CD14-positive monocyte (primary cell): ENCODE data around the gene ACSF2. TPM values are rescaled to one million over a fixed set of nuclear protein-coding genes. Genes with fewer than 3 reads are reported as not detected.
A peak's percentile ranks its signal among the peaks of the same experiment; 100 is the strongest.

Experiments used
- DNase-seq, 3 donors: peaks; one replicate each; pipeline ENCODE4 v3.0.0-alpha.2; 2011 to 2022
- H2AFZ ChIP-seq: 2 replicates; pipeline ENCODE4 v1.6.0; 2012; ENCODE audit warnings: mild to moderate bottlenecking, low read depth, low read length, inconsistent platforms; ENCODE audit not compliant: insufficient read depth, poor library complexity, severe bottlenecking
- H3K27ac ChIP-seq, 2 donors: 1 replicate in 1 of 2; 2 replicates in 1 of 2; pipeline ENCODE4 v1.5.1; 2012 to 2013; ENCODE audit warnings: low read length in 2 of 2, control low read depth in 1 of 2, inconsistent platforms in 1 of 2, low read depth in 1 of 2, mild to moderate bottlenecking in 1 of 2
- H3K27me3 ChIP-seq, 2 donors: one replicate each; pipeline versions ENCODE4 v1.6.0 to v1.6.1; 2011 to 2013; ENCODE audit warnings: low read length in 2 of 2; ENCODE audit not compliant: control insufficient read depth in 2 of 2, insufficient read depth in 2 of 2
- H3K36me3 ChIP-seq, 2 donors: replicated peaks in 1 of 2; 1 replicate in 1 of 2; 2 replicates in 1 of 2; pipeline versions ENCODE4 v1.5.1 to v1.6.1; 2012 to 2013; ENCODE audit warnings: low read length in 2 of 2, control low read depth in 1 of 2, inconsistent platforms in 1 of 2, mild to moderate bottlenecking in 1 of 2; ENCODE audit not compliant: insufficient read depth in 2 of 2, control insufficient read depth in 1 of 2
- H3K4me1 ChIP-seq, 2 donors: 1 replicate in 1 of 2; 2 replicates in 1 of 2; pipeline versions ENCODE4 v1.5.1 to v1.6.1; 2012 to 2013; ENCODE audit warnings: low read length in 2 of 2, control low read depth in 1 of 2, inconsistent platforms in 1 of 2, mild to moderate bottlenecking in 1 of 2, moderate library complexity in 1 of 2; ENCODE audit not compliant: insufficient read depth in 2 of 2, control insufficient read depth in 1 of 2
- H3K4me2 ChIP-seq: replicated peaks from 2 replicates; pipeline ENCODE3; 2012; ENCODE audit warnings: low read length, moderate library complexity, mild to moderate bottlenecking; ENCODE audit not compliant: poor library complexity, severe bottlenecking; ENCODE audit errors: extremely low read depth
- H3K4me3 ChIP-seq, 3 experiments: fragments of 200-600 bp in 1 of 3; sonication (generic) in 1 of 3; replicated peaks in 1 of 3; 1 replicate in 2 of 3; 2 replicates in 1 of 3; pipeline ENCODE4 v1.5.1; 2011 to 2013; ENCODE audit warnings: low read length in 3 of 3, mild to moderate bottlenecking in 3 of 3, control low read depth in 2 of 3, low read depth in 2 of 3, inconsistent platforms in 1 of 3, moderate library complexity in 1 of 3
- H3K79me2 ChIP-seq: 2 replicates; pipeline ENCODE4 v1.6.0; 2012; ENCODE audit warnings: mild to moderate bottlenecking, control low read depth, inconsistent platforms, low read length, moderate library complexity; ENCODE audit not compliant: insufficient read depth
- H3K9ac ChIP-seq: 2 replicates; pipeline ENCODE4 v1.6.0; 2017; ENCODE audit warnings: low read length, mild to moderate bottlenecking; ENCODE audit not compliant: insufficient read depth, poor library complexity, severe bottlenecking
- H3K9me3 ChIP-seq, 2 donors: replicated peaks in 1 of 2; 1 replicate in 1 of 2; 2 replicates in 1 of 2; pipeline versions ENCODE4 v1.5.1 to v1.6.1; 2012 to 2013; ENCODE audit warnings: low read length in 2 of 2, control low read depth in 1 of 2; ENCODE audit not compliant: control insufficient read depth in 1 of 2, insufficient read depth in 1 of 2
- H4K20me1 ChIP-seq: 2 replicates; pipeline ENCODE4 v1.6.0; 2012; ENCODE audit warnings: mild to moderate bottlenecking, low read length, control low read depth, moderate library complexity; ENCODE audit not compliant: insufficient read depth
- H3K27ac Mint-ChIP-seq, 7 donors: one replicate each; pipeline ENCODE4 v1.8.0; 2020; ENCODE audit warnings: mild to moderate bottlenecking in 7 of 7, mixed read lengths in 7 of 7, moderate library complexity in 6 of 7, inconsistent platforms in 2 of 7
- H3K27me3 Mint-ChIP-seq, 3 donors: one replicate each; pipeline ENCODE4 v1.8.0; 2021 to 2022; ENCODE audit warnings: low read depth in 3 of 3, mild to moderate bottlenecking in 3 of 3, mixed read lengths in 3 of 3, moderate library complexity in 3 of 3, inconsistent platforms in 1 of 3
- H3K36me3 Mint-ChIP-seq, 2 donors: one replicate each; pipeline ENCODE4 v1.8.0; 2020; ENCODE audit warnings: mixed read lengths in 2 of 2, inconsistent platforms in 1 of 2, mild to moderate bottlenecking in 1 of 2
- H3K4me1 Mint-ChIP-seq: one replicate; pipeline ENCODE4 v1.8.0; 2020; ENCODE audit warnings: mild to moderate bottlenecking, mixed read lengths
- H3K4me3 Mint-ChIP-seq, 2 donors: one replicate each; pipeline ENCODE4 v1.8.0; 2020; ENCODE audit warnings: mild to moderate bottlenecking in 2 of 2, mixed read lengths in 2 of 2, moderate library complexity in 1 of 2
- H3K9me3 Mint-ChIP-seq, 7 donors: one replicate each; pipeline ENCODE4 v1.8.0; 2020 to 2022; ENCODE audit warnings: mixed read lengths in 7 of 7, mild to moderate bottlenecking in 6 of 7, moderate library complexity in 6 of 7, inconsistent platforms in 2 of 7
- CTCF ChIP-seq: fragments of 200-600 bp; IDR thresholded peaks from one replicate; pipeline ENCODE4 v1.8.0; 2022; ENCODE audit warnings: antibody characterized with exemption, mild to moderate bottlenecking
- WGBS: methylation state at CpG from one replicate; pipeline ENCODE4 v1.1.5; 2013; ENCODE audit warnings: missing lambda C conversion rate; ENCODE audit not compliant: insufficient coverage; 5-methylcytosine and 5-hydroxymethylcytosine counted together
- intact Hi-C, 2 donors: fragments of 100-400 bp; cut with micrococcal nuclease; formaldehyde crosslinking; loops; one replicate each; pipeline versions ENCODE4 v1.15.0 to v1.15.1; 2023
- polyA plus RNA-seq, 3 donors: library from polyadenylated mRNA; depleted of rRNA in 1 of 3; unstranded in 2 of 3; stranded (reverse) in 1 of 3; fragments of 300-500 nt in 2 of 3; fragments of >200 nt in 1 of 3; fragmentation: Illumina TruSeq in 2 of 3; gene quantifications; 1 replicate in 2 of 3; 2 replicates in 1 of 3; pipeline ENCODE4 v1.2.3, GENCODE V29; 2012 to 2021

The ACSF2 gene
- polyA plus RNA-seq, 3 donors, result 2.8 to 24.4 (median 5.5) TPM

GRCh38 chr17:50469671-50470305, 43.8 kb downstream of the ACSF2 start:
- H3K9ac ChIP-seq, result no peak overlapping the region
- H3K4me2 ChIP-seq, result no peak overlapping the region
- intact Hi-C loops, result no loop called here
- no peak overlapping the region for H3K27ac ChIP-seq
- no peaks in the 10 kb centered on the region for H3K36me3 ChIP-seq
- peaks cover 5 to 10% of the 10 kb centered on the region in 2 donors for H3K4me1 ChIP-seq
- no peaks in the 10 kb centered on the region for H3K79me2 ChIP-seq
- peaks cover 12 to 41% of the 10 kb centered on the region in 2 donors for H3K27me3 ChIP-seq
- H3K4me3 ChIP-seq, result no peak overlapping the region
- WGBS, result 78% methylated on average over 12 of the region's 19 CpGs
- no peak for TF ChIP-seq CTCF
- H3K27ac Mint-ChIP-seq, result no peak overlapping the region
- peaks cover 38 to 43% (median 43%) of the 10 kb centered on the region in 3 donors for H3K27me3 Mint-ChIP-seq
- no peaks in the 10 kb centered on the region for H4K20me1 ChIP-seq
- no peak for DNase-seq
- H3K4me3 Mint-ChIP-seq, result peak overlapping the region in 1 of 2 donors; percentile 73
- H3K9me3 Mint-ChIP-seq, result peaks cover 0 to 7% (median 3%) of the 10 kb centered on the region in 7 donors
- peaks cover 0 to 15% of the 10 kb centered on the region in 2 donors for H3K36me3 Mint-ChIP-seq
- H3K9me3 ChIP-seq, result no peaks in the 10 kb centered on the region
- peaks cover 10% of the 10 kb centered on the region for H3K4me1 Mint-ChIP-seq
- no peak overlapping the region for H2AFZ ChIP-seq

GRCh38 chr17:50470426-50470825, 44.4 kb downstream of the ACSF2 start:
- Histone ChIP-seq H4K20me1 (no peaks in the 10 kb centered on the region), H3K36me3 (no peaks in the 10 kb centered on the region), H3K4me2 (no peak overlapping the region), H3K9ac (no peak overlapping the region), H3K27ac (no peak overlapping the region), H3K79me2 (no peaks in the 10 kb centered on the region), H3K9me3 (no peaks in the 10 kb centered on the region), H3K4me3 (no peak overlapping the region), H2AFZ (no peak overlapping the region), H3K4me1 (peaks cover 5 to 10% of the 10 kb centered on the region in 2 donors), H3K27me3 (peaks cover 12 to 41% of the 10 kb centered on the region in 2 donors)
- H3K4me1 Mint-ChIP-seq, result peaks cover 10% of the 10 kb centered on the region
- 93% methylated on average over 6 of the region's 6 CpGs for WGBS
- intact Hi-C loops, result no loop called here
- H3K27me3 Mint-ChIP-seq, result peaks cover 43 to 45% (median 43%) of the 10 kb centered on the region in 3 donors
- H3K9me3 Mint-ChIP-seq, result peaks cover 0 to 7% (median 3%) of the 10 kb centered on the region in 7 donors
- no peak overlapping the region for H3K4me3 Mint-ChIP-seq
- peaks cover 0 to 15% of the 10 kb centered on the region in 2 donors for H3K36me3 Mint-ChIP-seq
- DNase-seq, result no peak
- peak overlapping the region in 1 of 7 donors; percentile 32 for H3K27ac Mint-ChIP-seq
- TF ChIP-seq CTCF, result no peak
